C4-2B (cell line): ENCODE data around the gene HELZ.
"Not testable (repeated sequence)": the region's sequence is repeated elsewhere in the genome, so short reads cannot be mapped to it uniquely, and the experiment has no call there.

Experiments used
- H3K27ac ChIP-seq: fragments of 450-650 bp; 2 replicates; pipeline ENCODE4 v1.5.1; 2017
- ZFX ChIP-seq: fragments of 450-650 bp; IDR thresholded peaks from 2 replicates; pipeline ENCODE4 v1.6.1; 2017
- TF ChIP-seq, protein P1 (sequence below): fragments of 450-650 bp; conservative IDR thresholded peaks from 2 replicates; pipeline ENCODE4 v1.5.1; 2017; ENCODE audit warnings: mild to moderate bottlenecking

Gene HELZ

DNA sequence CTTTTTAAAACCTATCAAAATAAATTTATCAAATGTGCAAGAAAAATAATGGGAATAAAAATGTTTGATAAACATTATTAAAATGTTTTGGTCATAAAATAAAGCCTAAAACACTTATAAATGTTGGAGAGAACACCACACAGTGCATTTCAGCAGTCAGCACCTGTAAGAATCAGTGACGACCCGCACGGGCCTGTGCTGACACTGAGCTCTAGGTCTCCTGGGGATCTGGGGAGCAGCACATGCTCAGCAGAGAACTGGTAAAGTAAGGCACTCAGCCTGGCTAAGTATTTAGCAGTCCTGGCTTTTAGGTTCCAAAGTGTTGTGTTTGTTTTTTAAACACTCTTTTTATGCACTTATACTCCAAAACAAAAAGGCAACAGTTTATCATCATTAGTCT is 46.9 kb downstream of the HELZ start:
- no peak overlapping the region for H3K27ac ChIP-seq
- no peak for TF ChIP-seq ZFX
- TF ChIP-seq, protein P1, sequence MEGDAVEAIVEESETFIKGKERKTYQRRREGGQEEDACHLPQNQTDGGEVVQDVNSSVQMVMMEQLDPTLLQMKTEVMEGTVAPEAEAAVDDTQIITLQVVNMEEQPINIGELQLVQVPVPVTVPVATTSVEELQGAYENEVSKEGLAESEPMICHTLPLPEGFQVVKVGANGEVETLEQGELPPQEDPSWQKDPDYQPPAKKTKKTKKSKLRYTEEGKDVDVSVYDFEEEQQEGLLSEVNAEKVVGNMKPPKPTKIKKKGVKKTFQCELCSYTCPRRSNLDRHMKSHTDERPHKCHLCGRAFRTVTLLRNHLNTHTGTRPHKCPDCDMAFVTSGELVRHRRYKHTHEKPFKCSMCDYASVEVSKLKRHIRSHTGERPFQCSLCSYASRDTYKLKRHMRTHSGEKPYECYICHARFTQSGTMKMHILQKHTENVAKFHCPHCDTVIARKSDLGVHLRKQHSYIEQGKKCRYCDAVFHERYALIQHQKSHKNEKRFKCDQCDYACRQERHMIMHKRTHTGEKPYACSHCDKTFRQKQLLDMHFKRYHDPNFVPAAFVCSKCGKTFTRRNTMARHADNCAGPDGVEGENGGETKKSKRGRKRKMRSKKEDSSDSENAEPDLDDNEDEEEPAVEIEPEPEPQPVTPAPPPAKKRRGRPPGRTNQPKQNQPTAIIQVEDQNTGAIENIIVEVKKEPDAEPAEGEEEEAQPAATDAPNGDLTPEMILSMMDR: no peak

DNA sequence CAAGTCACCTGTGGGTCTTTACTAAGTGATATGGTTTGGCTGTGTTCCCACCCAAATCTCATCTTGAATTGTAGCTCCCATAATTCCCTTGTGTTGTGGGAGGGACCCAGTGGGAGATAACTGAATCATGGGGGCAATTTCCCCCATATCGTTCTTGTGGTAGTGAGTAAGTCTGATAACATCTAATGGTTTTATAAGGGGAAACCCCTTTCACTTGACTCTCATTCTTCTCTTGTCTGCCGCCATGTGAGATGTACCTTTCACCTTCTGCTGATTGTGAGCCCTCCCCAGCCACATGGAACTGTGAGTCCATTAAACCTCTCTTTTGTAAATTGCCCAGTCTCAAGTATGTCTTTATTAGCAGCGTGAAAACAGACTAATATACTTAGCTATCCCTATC is 48.0 kb downstream of the HELZ start:
- H3K27ac ChIP-seq: not testable (repeated sequence)

DNA sequence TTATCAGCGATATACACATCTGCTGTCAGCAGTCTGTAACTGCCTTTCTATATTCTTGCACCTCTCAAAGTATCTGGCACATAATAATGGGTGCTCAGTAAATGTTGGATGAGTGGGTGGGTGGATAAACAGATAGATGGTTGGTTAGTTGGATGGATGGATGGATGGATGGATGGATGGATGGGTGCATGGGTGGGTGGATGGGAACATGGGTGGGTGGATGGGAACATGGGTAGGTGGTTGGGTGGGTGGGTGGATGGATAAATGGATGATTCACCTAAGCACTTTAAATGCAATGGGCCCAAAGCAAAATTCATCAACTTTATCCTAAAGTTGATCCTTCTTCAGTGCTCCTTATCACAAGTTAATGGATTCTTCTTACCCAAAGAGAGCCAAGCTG is 48.6 kb downstream of the HELZ start:
- no peak for TF ChIP-seq ZFX
- TF ChIP-seq, protein P1: no peak
- no peak overlapping the region for H3K27ac ChIP-seq

DNA sequence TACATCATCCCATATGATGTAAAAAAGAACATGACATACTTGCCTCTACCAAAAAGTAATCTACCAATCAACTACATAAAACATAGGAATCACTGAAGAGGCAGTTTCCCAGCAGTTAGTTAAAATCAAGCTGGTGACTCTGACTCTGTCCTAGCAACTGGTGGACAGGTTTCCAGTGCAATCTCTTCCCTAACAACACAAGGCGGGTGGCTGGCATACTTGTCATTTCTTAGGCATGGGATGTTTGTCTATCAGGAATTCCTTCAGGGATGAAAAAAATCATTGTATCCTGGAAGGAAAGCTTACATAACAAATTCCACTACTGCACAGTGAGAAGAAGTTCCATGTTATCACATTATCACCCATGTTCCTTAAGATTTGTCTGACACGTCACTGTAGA is 50.9 kb downstream of the HELZ start:
- TF ChIP-seq ZFX: no peak
- TF ChIP-seq, protein P1: no peak
- H3K27ac ChIP-seq: no peak overlapping the region

DNA sequence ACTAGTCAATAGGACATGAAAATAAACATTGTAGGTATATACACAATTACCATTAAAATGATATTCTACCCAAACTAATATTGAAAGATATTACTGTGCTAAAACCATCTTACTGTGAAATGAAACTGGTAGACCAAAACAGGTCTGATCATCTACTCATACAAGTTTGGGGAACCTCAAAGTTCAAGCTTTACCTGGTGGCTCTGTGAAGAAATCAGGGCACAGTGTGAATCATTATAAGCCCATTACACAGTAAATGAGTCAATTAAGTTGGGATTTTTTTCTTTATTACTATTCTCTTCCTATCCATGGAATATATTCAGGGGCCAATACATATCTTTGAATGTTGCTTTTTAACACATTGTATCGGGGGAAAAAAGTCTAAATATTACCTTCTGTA is 57.1 kb downstream of the HELZ start:
- H3K27ac ChIP-seq: no peak overlapping the region
- no peak for TF ChIP-seq ZFX
- TF ChIP-seq, protein P1: no peak

DNA sequence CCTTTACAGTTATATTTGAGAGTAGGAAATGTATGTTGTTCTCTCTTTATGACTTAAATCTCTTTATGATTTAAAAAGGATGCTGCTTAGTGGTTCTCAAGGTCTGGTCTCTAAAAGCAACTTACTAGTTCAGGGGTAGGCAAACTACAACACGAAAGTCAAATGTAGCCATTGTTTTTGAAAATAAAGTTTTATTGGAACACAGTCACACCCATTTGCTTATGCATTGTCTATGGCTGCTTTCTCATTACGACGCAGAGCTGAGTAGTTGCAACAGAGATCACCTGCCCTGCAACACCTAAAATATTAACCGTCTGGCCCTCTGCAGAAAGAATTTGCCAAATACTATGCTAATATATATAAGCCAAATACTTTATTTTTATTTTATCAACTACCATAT is 58.2 kb downstream of the HELZ start:
- no peak overlapping the region for H3K27ac ChIP-seq
- no peak for TF ChIP-seq ZFX
- TF ChIP-seq, protein P1: no peak

DNA sequence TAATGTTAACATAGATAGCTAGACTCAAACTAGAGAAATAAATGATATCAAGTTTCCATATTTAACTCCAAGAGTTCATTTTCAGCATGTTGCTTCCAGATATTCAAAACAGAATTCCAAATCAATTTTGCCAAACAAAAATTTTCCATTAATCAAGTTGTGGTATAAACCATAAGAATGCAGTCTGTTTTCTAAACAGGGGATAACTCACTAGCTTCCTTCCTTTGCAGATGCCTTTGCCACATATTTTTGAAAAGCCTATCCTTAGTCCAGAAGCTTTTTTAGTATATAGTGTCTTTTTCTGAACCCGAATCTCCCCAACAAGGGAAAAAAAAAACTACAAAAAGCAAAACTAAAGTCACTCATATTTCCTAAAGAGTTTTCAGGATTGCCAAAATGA is 61.5 kb downstream of the HELZ start:
- no peak overlapping the region for H3K27ac ChIP-seq
- no peak for TF ChIP-seq ZFX
- TF ChIP-seq, protein P1: no peak

DNA sequence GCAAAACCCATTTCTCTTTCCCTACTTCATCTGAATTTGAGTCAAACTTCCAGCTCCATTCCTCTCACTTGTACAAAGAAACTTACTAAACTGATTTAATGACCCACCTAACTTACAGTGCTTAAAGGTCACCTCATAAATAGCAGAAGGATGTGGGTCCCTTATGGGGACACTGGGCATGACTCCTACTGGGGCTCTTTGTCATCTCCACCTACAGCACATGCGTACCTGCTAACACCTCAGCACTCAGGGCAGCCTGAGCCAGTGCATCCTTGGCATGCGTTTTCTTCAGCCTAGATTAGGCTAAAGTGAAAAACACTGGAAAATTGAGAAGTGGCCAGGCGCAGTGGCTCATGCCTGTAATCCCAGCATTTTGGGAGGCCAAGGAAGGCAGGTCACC is 63.2 kb downstream of the HELZ start:
- TF ChIP-seq, protein P1: no peak
- no peak for TF ChIP-seq ZFX
- H3K27ac ChIP-seq: no peak overlapping the region
